Naive B cell (primary cell): ENCODE results near the gene MYBPHL. TPM values are rescaled to one million over a fixed set of nuclear protein-coding genes. Genes with fewer than 3 reads are reported as not detected.
A peak's percentile ranks its signal among the peaks of the same experiment; 100 is the strongest.

ENCODE experiments used
- ATAC-seq, 2 donors: fragments of 150-1000 bp; cut with Tn5 transposase; 2 replicates each; pipeline ENCODE4 v1.10.0; 2021; ENCODE audit warnings: low read depth in 2 of 2, mild to moderate bottlenecking in 2 of 2, moderate library complexity in 2 of 2
- DNase-seq: peaks from one replicate; pipeline ENCODE4 v3.0.0; 2022
- H3K27ac Mint-ChIP-seq, 6 donors: one replicate each; pipeline ENCODE4 v1.8.0; 2020 to 2022; ENCODE audit warnings: mild to moderate bottlenecking in 6 of 6, mixed read lengths in 6 of 6, moderate library complexity in 5 of 6, inconsistent platforms in 2 of 6
- H3K27me3 Mint-ChIP-seq, 3 donors: one replicate each; pipeline ENCODE4 v1.8.0; 2021 to 2022; ENCODE audit warnings: mixed read lengths in 3 of 3, mild to moderate bottlenecking in 1 of 3
- H3K36me3 Mint-ChIP-seq, 2 donors: one replicate each; pipeline ENCODE4 v1.8.0; 2020 to 2022; ENCODE audit warnings: mixed read lengths in 2 of 2, inconsistent platforms in 1 of 2, mild to moderate bottlenecking in 1 of 2
- H3K4me1 Mint-ChIP-seq, 3 donors: one replicate each; pipeline ENCODE4 v1.8.0; 2020 to 2022; ENCODE audit warnings: mixed read lengths in 3 of 3, inconsistent platforms in 1 of 3, mild to moderate bottlenecking in 1 of 3, moderate library complexity in 1 of 3
- H3K4me3 Mint-ChIP-seq, 8 donors: one replicate each; pipeline ENCODE4 v1.8.0; 2020 to 2022; ENCODE audit warnings: mild to moderate bottlenecking in 8 of 8, mixed read lengths in 8 of 8, moderate library complexity in 8 of 8, inconsistent platforms in 2 of 8
- H3K9me3 Mint-ChIP-seq, 7 donors: one replicate each; pipeline ENCODE4 v1.8.0; 2020 to 2022; ENCODE audit warnings: mixed read lengths in 7 of 7, mild to moderate bottlenecking in 5 of 7, inconsistent platforms in 2 of 7, moderate library complexity in 1 of 7
- polyA plus RNA-seq, 6 donors: library from polyadenylated mRNA; unstranded; fragments of 300-500 nt; fragmentation: Illumina TruSeq; gene quantifications; one replicate each; pipeline ENCODE4 v1.2.3, GENCODE V29; 2021; ENCODE audit warnings: low read depth in 6 of 6

Gene MYBPHL
- polyA plus RNA-seq, 6 donors from 2014 or later = not detected

DNA sequence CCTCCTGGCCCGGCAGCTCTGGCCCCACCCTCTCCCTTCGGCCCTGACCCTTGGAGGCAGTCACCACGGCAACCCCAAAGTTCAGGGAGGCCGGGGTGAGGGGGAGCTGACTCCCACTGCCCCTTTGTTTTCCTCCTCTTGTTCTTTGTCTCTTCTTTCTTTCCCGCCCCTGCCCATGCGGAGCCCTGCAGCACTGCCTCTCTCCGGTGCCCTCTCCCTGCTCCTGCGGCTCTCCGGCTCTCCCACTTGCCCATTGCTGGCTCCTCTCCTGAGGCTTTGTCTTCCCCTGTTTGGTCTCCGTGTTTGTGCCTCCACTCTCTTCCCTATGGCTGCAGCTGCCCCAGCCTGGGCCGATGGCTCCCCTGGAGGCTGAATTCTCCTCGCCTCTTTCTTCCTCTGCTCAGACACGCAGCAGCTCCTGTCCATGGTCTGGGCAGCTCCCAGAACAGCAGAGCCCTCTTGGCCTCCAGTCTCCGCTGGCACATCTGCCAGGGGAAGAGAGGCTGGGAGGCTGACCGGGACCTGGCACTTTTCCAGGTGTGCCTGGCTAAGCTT lies 51.6 kb downstream of the MYBPHL start:
- Mint-ChIP-seq H3K27ac (no peak overlapping the region), H3K4me1 (peaks cover 7 to 19% (median 16%) of the 10 kb centered on the region in 3 donors), H3K27me3 (peaks cover 4 to 37% (median 26%) of the 10 kb centered on the region in 3 donors), H3K36me3 (no peaks in the 10 kb centered on the region), H3K4me3 (no peak overlapping the region), H3K9me3 (no peaks in the 10 kb centered on the region)
- no peak for ATAC-seq
- DNase-seq = no peak

DNA sequence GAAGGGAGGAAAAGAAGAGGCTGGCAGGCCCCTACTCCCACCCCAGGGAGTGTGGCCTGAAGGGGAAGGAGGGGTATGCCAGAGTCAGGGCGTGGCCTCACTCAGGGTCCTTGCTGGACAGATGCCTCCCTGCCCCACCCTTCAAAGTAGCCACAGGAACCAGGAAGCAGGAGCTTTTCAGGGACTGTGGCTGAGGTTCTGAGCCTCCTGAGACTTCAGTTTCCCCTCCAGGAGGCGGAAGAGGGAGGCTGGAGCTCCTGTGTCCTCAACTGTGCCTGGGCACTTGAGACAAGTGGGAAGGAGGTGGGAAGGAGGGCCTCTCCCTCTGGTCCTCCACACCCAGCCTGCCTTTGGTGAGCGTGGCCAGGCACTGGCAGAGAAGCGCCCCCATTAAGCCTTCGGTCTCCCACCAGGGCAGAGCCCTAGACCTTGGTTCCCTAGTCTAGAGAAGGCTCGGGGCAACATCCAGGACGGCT lies 52.2 kb downstream of the MYBPHL start:
- no peak overlapping the region for H3K4me3 Mint-ChIP-seq
- DNase-seq (no peak), ATAC-seq (no peak)
- peak overlapping the region in 1 of 6 donors; percentile 32 for H3K27ac Mint-ChIP-seq
- no peaks in the 10 kb centered on the region for H3K9me3 Mint-ChIP-seq
- H3K36me3 Mint-ChIP-seq = no peaks in the 10 kb centered on the region
- peaks cover 7 to 20% (median 16%) of the 10 kb centered on the region in 3 donors for H3K4me1 Mint-ChIP-seq
- H3K27me3 Mint-ChIP-seq = peaks cover 4 to 37% (median 27%) of the 10 kb centered on the region in 3 donors

DNA sequence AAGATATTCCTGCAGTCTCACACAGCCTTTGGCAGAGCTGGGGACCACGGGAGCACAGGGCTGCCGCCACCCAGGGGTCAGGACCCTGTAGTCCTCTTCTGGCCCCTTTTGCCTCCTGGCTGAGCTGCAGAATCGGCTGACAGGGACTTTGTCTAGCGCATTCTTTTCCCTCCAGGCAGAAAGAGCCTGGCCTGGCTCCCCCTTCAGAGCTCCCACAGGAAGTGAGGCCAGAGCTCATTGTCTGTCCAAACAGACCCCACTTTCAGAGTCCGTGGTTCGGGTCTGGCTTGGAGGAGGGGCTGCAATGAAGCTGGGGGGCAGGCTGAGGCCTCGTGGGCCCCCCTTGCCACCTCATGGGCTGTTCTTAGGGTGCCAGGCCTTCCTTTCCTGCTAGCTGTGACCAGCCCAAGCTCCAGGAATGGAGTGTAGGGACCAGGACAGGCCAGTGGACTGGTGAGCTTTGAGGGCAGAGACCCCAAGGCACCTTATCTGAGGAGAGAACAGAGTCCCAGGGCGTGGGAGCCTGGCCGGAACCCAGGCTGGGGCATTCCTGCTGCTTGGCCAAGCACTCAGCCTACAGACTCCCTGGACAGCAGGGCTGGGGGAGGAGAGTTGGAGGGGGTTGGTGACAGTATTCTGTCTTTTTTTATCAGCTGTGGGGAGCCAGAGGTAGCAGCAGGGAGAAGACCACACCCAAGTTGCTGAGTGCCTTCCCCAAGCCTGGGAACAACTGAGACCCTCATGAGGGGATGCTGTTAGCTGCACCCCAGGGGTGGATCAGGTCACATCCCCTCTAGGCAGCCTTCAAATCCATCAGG lies 52.8 kb downstream of the MYBPHL start:
- Mint-ChIP-seq H3K36me3 (no peaks in the 10 kb centered on the region), H3K4me3 (peak overlapping the region in 1 of 8 donors; percentile 48), H3K9me3 (no peaks in the 10 kb centered on the region), H3K27me3 (peaks cover 8 to 37% (median 31%) of the 10 kb centered on the region in 3 donors), H3K27ac (peak overlapping the region in 2 of 6 donors; percentile 32 to 81), H3K4me1 (peaks cover 10 to 20% (median 16%) of the 10 kb centered on the region in 3 donors)
- ATAC-seq = no peak
- DNase-seq = no peak

DNA sequence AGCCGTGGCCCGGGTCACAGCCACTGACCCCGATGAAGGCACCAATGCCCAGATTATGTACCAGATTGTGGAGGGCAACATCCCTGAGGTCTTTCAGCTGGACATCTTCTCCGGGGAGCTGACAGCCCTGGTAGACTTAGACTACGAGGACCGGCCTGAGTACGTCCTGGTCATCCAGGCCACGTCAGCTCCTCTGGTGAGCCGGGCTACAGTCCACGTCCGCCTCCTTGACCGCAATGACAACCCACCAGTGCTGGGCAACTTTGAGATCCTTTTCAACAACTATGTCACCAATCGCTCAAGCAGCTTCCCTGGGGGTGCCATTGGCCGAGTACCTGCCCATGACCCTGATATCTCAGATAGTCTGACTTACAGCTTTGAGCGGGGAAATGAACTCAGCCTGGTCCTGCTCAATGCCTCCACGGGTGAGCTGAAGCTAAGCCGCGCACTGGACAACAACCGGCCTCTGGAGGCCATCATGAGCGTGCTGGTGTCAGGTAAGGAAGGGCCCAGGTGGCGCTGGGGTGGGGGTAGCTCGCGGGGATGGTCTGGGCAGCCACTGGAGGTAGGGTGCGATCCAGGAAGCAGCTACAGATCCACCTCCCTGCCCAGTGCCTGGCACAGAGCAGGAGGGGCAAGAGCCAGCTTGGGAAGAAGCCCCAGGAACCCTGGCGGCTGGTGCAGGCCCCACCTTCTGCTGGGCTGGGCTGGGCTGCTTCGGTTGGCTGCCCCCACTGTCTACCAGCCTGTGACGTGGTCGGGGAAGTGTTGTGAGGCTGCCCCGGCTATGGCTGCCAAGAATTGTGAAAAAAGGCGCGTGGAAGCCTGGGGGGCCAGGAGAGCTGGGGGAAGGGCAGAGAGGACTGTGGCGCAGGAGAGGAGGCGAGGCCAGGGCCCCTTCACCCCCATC lies 53.7 kb downstream of the MYBPHL start:
- H3K27ac Mint-ChIP-seq = peak overlapping the region in 2 of 6 donors; percentile 54 to 81
- H3K9me3 Mint-ChIP-seq = no peaks in the 10 kb centered on the region
- DNase-seq (no peak), ATAC-seq (peak; percentile 47 to 51)
- peaks cover 10 to 37% (median 36%) of the 10 kb centered on the region in 3 donors for H3K27me3 Mint-ChIP-seq
- H3K4me1 Mint-ChIP-seq = peaks cover 11 to 20% (median 16%) of the 10 kb centered on the region in 3 donors
- peak overlapping the region in 2 of 8 donors; percentile 3 to 48 for H3K4me3 Mint-ChIP-seq
- H3K36me3 Mint-ChIP-seq = no peaks in the 10 kb centered on the region

DNA sequence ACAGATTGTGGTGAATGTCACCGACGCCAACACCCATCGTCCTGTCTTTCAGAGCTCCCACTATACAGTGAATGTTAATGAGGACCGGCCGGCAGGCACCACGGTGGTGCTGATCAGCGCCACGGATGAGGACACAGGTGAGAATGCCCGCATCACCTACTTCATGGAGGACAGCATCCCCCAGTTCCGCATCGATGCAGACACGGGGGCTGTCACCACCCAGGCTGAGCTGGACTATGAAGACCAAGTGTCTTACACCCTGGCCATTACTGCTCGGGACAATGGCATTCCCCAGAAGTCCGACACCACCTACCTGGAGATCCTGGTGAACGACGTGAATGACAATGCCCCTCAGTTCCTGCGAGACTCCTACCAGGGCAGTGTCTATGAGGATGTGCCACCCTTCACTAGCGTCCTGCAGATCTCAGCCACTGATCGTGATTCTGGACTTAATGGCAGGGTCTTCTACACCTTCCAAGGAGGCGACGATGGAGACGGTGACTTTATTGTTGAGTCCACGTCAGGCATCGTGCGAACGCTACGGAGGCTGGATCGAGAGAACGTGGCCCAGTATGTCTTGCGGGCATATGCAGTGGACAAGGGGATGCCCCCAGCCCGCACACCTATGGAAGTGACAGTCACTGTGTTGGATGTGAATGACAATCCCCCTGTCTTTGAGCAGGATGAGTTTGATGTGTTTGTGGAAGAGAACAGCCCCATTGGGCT lies 54.5 kb downstream of the MYBPHL start:
- H3K27ac Mint-ChIP-seq = peak overlapping the region in 1 of 6 donors; percentile 82
- H3K36me3 Mint-ChIP-seq = no peaks in the 10 kb centered on the region
- DNase-seq (no peak), ATAC-seq (no peak)
- H3K9me3 Mint-ChIP-seq = no peaks in the 10 kb centered on the region
- peak overlapping the region in 2 of 8 donors; percentile 37 to 67 for H3K4me3 Mint-ChIP-seq
- peaks cover 10 to 42% (median 37%) of the 10 kb centered on the region in 3 donors for H3K27me3 Mint-ChIP-seq
- H3K4me1 Mint-ChIP-seq = peaks cover 11 to 20% (median 16%) of the 10 kb centered on the region in 3 donors

DNA sequence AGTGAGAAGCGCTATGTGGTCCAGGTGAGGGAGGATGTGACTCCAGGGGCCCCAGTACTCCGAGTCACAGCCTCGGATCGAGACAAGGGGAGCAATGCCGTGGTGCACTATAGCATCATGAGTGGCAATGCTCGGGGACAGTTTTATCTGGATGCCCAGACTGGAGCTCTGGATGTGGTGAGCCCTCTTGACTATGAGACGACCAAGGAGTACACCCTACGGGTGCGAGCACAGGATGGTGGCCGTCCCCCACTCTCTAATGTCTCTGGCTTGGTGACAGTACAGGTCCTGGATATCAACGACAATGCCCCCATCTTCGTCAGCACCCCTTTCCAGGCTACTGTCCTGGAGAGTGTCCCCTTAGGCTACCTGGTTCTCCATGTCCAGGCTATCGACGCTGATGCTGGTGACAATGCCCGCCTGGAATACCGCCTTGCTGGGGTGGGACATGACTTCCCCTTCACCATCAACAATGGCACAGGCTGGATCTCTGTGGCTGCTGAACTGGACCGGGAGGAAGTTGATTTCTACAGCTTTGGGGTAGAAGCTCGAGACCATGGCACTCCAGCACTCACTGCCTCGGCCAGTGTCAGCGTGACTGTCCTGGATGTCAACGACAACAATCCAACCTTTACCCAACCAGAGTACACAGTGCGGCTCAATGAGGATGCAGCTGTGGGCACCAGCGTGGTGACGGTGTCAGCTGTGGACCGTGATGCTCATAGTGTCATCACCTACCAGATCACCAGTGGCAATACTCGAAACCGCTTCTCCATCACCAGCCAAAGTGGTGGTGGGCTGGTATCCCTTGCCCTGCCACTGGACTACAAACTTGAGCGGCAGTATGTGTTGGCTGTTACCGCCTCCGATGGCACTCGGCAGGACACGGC lies 55.3 kb downstream of the MYBPHL start:
- H3K27ac Mint-ChIP-seq = no peak overlapping the region
- H3K4me1 Mint-ChIP-seq = peaks cover 11 to 20% (median 16%) of the 10 kb centered on the region in 3 donors
- peak overlapping the region; percentile 37 to 75 (median 56) for H3K4me3 Mint-ChIP-seq
- H3K27me3 Mint-ChIP-seq = peaks cover 12 to 50% (median 43%) of the 10 kb centered on the region in 3 donors
- H3K36me3 Mint-ChIP-seq = no peaks in the 10 kb centered on the region
- DNase-seq (no peak), ATAC-seq (no peak)
- H3K9me3 Mint-ChIP-seq = no peaks in the 10 kb centered on the region

DNA sequence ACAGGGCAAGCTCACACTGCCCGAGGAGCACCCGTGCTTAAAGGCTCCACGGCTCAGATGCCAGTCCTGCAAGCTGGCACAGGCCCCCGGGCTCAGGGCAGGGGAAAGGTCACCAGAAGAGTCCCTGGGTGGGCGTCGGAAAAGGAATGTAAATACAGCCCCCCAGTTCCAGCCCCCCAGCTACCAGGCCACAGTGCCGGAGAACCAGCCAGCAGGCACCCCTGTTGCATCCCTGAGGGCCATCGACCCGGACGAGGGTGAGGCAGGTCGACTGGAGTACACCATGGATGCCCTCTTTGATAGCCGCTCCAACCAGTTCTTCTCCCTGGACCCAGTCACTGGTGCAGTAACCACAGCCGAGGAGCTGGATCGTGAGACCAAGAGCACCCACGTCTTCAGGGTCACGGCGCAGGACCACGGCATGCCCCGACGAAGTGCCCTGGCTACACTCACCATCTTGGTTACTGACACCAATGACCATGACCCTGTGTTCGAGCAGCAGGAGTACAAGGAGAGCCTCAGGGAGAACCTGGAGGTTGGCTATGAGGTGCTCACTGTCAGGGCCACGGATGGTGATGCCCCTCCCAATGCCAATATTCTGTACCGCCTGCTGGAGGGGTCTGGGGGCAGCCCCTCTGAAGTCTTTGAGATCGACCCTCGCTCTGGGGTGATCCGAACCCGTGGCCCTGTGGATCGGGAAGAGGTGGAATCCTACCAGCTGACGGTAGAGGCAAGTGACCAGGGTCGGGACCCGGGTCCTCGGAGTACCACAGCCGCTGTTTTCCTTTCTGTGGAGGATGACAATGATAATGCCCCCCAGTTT lies 56.1 kb downstream of the MYBPHL start:
- H3K4me1 Mint-ChIP-seq = peaks cover 11 to 20% (median 16%) of the 10 kb centered on the region in 3 donors
- H3K27ac Mint-ChIP-seq = no peak overlapping the region
- peaks cover 15 to 54% (median 42%) of the 10 kb centered on the region in 3 donors for H3K27me3 Mint-ChIP-seq
- no peaks in the 10 kb centered on the region for H3K36me3 Mint-ChIP-seq
- H3K4me3 Mint-ChIP-seq = peak overlapping the region; percentile 52 to 89 (median 72)
- DNase-seq (no peak), ATAC-seq (no peak)
- H3K9me3 Mint-ChIP-seq = no peaks in the 10 kb centered on the region

DNA sequence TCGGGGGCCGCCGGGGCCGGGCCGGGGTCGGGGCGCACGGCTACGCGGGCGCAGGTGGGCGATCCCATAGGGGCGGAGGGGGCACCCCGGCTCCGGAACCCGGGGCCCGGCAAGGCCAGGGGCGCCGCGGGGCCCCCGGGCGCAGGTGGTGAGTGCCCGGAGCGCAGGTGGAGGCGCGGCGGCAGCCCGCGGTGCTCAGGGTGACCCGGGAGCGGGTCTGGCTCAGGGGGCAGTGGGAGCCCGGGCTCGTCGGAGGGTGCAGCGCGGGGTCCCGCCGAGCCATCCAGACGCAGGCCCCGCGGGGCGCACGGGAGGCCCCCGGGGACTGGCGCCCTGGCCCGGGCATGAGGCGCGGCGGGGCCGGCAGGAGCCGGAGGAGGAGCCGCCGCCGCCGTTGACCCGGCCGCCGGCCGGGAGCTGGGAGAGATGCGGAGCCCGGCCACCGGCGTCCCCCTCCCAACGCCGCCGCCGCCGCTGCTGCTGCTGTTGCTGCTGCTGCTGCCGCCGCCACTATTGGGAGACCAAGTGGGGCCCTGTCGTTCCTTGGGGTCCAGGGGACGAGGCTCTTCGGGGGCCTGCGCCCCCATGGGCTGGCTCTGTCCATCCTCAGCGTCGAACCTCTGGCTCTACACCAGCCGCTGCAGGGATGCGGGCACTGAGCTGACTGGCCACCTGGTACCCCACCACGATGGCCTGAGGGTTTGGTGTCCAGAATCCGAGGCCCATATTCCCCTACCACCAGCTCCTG lies 57.0 kb downstream of the MYBPHL start:
- peaks cover 9 to 20% (median 11%) of the 10 kb centered on the region in 3 donors for H3K4me1 Mint-ChIP-seq
- peak overlapping the region; percentile 18 to 80 (median 72) for H3K4me3 Mint-ChIP-seq
- no peaks in the 10 kb centered on the region for H3K9me3 Mint-ChIP-seq
- peak; percentile 34 for ATAC-seq
- H3K27ac Mint-ChIP-seq = no peak overlapping the region
- H3K27me3 Mint-ChIP-seq = peaks cover 17 to 51% (median 36%) of the 10 kb centered on the region in 3 donors
- no peaks in the 10 kb centered on the region for H3K36me3 Mint-ChIP-seq
- DNase-seq = no peak

DNA sequence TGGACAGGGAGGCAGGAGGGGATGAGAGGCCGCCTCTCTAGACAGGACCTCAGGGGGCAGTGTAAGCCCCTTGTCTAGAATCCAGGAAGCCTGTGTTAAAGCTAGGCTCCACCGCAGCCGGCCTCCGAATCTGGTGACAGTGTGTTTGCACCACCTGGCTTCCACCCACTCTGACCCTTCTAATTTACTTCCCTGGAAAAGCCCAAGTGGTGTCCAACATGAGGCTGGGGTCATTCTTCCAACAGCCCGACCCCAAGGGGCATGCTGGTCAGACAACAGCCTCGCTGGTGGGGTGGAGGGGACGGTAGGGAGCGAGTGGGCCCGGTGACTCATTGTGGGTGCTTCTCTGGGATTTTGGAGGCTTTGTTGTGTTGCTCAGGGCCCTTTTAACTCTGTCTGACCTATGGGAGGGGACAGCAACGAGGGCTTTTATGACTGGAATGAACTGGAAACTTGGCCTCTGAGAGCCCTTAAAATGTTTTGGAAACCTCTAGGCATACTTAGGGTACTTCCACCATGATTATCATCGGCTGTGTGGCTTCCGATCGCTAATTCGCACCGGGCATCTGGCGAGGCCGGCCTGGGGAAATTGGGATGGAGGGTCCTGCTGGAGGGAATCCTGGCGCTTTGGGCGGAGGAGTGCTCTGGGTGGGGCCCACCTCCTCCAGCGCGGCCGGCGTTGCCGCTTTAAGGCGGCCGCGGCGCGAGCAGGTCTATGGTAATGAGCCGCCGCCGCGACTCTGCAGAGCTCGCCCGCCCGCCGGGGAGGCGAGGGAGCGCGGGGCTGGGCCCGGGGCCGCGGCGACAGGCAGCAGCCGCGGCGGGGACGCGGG lies 57.8 kb downstream of the MYBPHL start, which contains the start of gene CELSR2:
Gene CELSR2, plus strand, starts transcription at position 743 of the 833 bp plus-strand sequence. CDS start 541 bp downstream, outside the sequence.
- Mint-ChIP-seq H3K27ac (no peak within 1 kb of the TSS), H3K9me3 (no peaks in the 10 kb centered on the region), H3K27me3 (peaks cover 25 to 59% (median 44%) of the 10 kb centered on the region in 3 donors), H3K4me3 (peak within 1 kb of the TSS; percentile 71 to 84 (median 76)), H3K36me3 (no peaks in the 10 kb centered on the region), H3K4me1 (peaks cover 9 to 25% (median 11%) of the 10 kb centered on the region in 3 donors)
- DNase-seq = peak; percentile 57
- ATAC-seq = peak; percentile 90

DNA sequence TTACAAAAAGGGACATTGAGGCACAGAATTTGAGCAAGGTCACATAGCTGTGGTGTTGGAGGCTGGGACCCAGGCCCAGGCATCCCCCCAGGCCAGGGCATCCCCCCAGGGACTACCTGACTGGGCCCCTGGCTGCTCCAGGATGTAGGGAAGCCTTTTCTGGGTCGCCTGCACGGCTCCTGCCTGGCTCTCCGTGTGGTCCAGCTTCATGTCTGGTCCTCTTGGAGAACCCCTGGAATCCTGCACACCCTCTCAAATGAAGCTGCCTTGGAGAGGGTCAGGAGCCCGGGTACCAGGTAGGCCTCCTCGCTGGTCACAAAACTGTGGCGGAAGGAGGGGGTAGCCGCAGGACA lies 58.4 kb downstream of the MYBPHL start:
- peak overlapping the region in 4 of 8 donors; percentile 28 to 71 (median 38) for H3K4me3 Mint-ChIP-seq
- no peaks in the 10 kb centered on the region for H3K36me3 Mint-ChIP-seq
- H3K9me3 Mint-ChIP-seq = no peaks in the 10 kb centered on the region
- ATAC-seq = no peak
- H3K27ac Mint-ChIP-seq = no peak overlapping the region
- peaks cover 25 to 63% (median 44%) of the 10 kb centered on the region in 3 donors for H3K27me3 Mint-ChIP-seq
- DNase-seq = no peak
- peaks cover 7 to 22% (median 9%) of the 10 kb centered on the region in 3 donors for H3K4me1 Mint-ChIP-seq
